ENCODE data around the gene ANKRD60. TPM values are rescaled to one million over a fixed set of nuclear protein-coding genes. Genes with fewer than 3 reads are reported as not detected.

Gene ANKRD60
- total RNA-seq, 1 donor from 2014 or later, result not detected

Other genes with a start within 250 kb of the ANKRD60 start
- gene RAB22A, start 81.1 kb upstream of the ANKRD60 start, total RNA-seq, result 17.1 and 18.2 TPM in 2 replicates
- 17.8 and 18.9 TPM in 2 replicates for gene VAPB, start 160.6 kb upstream of the ANKRD60 start, total RNA-seq

Data from myocyte (in vitro differentiated cells).